ENCODE results near the gene TSPAN10. TPM values are rescaled to one million over a fixed set of nuclear protein-coding genes. Genes with fewer than 3 reads are reported as not detected.
A peak's percentile ranks its signal among the peaks of the same experiment; 100 is the strongest.

The TSPAN10 gene
- total and polyA plus RNA-seq, 2 of the 8 experiments (the other 6 are each of a cell fraction or from before 2014, with no cell fraction given), result 0.99 to 1.1 TPM

DNA sequence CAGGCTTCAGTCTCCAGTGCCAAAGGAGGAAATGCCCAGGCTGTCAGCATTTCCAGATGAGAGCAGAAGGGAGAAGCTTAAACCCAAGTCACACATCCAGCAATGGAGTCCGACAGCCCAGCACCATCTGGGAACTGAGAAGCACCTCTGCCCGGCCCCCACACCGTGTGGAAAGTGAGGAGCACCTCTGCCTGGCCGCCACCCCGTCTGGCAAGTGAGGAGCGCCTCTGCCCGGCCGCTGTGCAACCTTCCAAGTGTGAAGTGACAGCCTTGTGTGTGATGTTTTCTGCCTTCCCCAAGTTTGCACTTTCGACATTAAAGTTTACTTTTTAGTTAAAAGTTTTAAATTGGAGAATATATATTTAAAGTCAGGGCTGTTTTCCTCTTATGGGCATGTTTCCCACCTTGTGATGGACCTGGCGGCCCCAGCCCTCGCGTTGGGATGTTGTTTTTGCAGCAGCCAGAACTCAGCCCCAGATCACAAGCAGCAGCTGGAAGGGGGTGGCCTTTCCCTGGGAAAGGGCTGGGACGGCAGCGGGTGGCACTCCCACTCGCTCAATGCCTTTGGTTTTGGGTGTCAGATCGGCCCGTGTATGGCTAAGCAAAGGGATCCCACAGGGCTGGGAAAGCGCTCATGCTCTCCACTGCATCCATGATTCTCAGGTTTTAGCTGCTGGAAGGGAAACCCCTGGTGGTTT, 36.7 kb downstream of the TSPAN10 start:
- Histone ChIP-seq H4K5ac (ENCODE audit: insufficient read length, low read depth, low read length) (no peak overlapping the region), H2BK12ac (ENCODE audit: low read depth, low read length) (no peak overlapping the region), H3K4me3 (ENCODE audit: extremely low read depth in 1 of 4, insufficient read depth in 2 of 4, low read depth in 3 of 4, low read length in 4 of 4) (no peak overlapping the region), H3K27ac (ENCODE audit: low read depth, low read length) (no peak overlapping the region), H4K91ac (replicated peaks; ENCODE audit: insufficient read length, low read length) (no peak overlapping the region), H3K14ac (ENCODE audit: insufficient read length) (no peak overlapping the region), H2BK15ac (ENCODE audit: low read length) (no peak overlapping the region), H3K4me2 (ENCODE audit: insufficient read depth in 1 of 2, low read depth in 2 of 2, low read length in 2 of 2) (no peak overlapping the region), H4K8ac (ENCODE audit: extremely low read depth, insufficient read depth, low read length) (no peak overlapping the region), H2BK5ac (ENCODE audit: low read depth, low read length) (no peak overlapping the region), H3K4me1 (replicated peaks in 1 of 4; ENCODE audit: control insufficient read depth in 3 of 4, insufficient read depth in 4 of 4, low read length in 3 of 4) (no peaks in the 10 kb centered on the region), H4K20me1 (replicated peaks in 1 of 2; ENCODE audit: control insufficient read depth in 1 of 2, insufficient read depth in 2 of 2, low read length in 2 of 2) (peaks cover 10 to 23% of the 10 kb centered on the region in 2 experiments), H3K9me3 (ENCODE audit: insufficient read depth in 2 of 2, low read depth in 1 of 2, low read length in 1 of 2) (no peaks in the 10 kb centered on the region), H2BK120ac (replicated peaks; ENCODE audit: low read depth, low read length) (no peak overlapping the region), H3K9ac (replicated peaks in 1 of 4; ENCODE audit: extremely low read depth in 1 of 4, low read depth in 3 of 4, low read length in 3 of 4) (no peak overlapping the region), H3K23ac (ENCODE audit: insufficient read length) (no peak overlapping the region), H3K56ac (replicated peaks; ENCODE audit: insufficient read length, low read depth, low read length) (no peak overlapping the region), H2BK20ac (ENCODE audit: low read length) (no peak overlapping the region), H2AK5ac (ENCODE audit: low read depth, low read length) (no peak overlapping the region), H3K18ac (ENCODE audit: extremely low read depth, low read length) (no peak overlapping the region), H3K23me2 (ENCODE audit: low read depth, low read length) (no peaks in the 10 kb centered on the region), H2AFZ (ENCODE audit: low read length) (no peak overlapping the region), H3K79me2 (ENCODE audit: control insufficient read depth in 1 of 2, insufficient read depth in 2 of 2, low read length in 2 of 2) (peaks cover 0 to 9% of the 10 kb centered on the region in 2 experiments; a peak in 1 of 4 replicates), H3K27me3 (replicated peaks in 1 of 4; ENCODE audit: control insufficient read depth in 3 of 4, extremely low read depth in 1 of 4, insufficient read depth in 3 of 4, low read length in 3 of 4) (no peaks in the 10 kb centered on the region), H3K36me3 (ENCODE audit: control insufficient read depth in 2 of 4, insufficient read depth in 4 of 4, low read length in 3 of 4) (peaks cover 26 to 53% (median 48%) of the 10 kb centered on the region in 4 experiments), H3K4ac (replicated peaks; ENCODE audit: insufficient read length, low read depth, low read length) (no peak overlapping the region), H3K79me1 (ENCODE audit: low read depth, low read length) (no peaks in the 10 kb centered on the region; the same call in 1 of the 2 replicates)
- FAIRE-seq, result no peak
- DNase-seq (ENCODE audit: low read depth in 1 of 2, low spot score in 2 of 2), result no peak
- ChIA-PET POLR2A (ENCODE audit: partially characterized antibody) (interaction anchor here (0.6 to 28.4 kb wide), 8 partner anchors 8 to 53 kb away, joined by 4 to 436 read pairs (median 5); partner anchors contain the start of genes ARL16, HGS, MRPL12 and SLC25A10), CTCF (ENCODE audit: partially characterized antibody) (interaction anchor here (0.6 kb wide), 1 partner anchor 950 kb away, joined by 3 read pairs; no protein-coding TSS in a partner anchor)
- no peak for TF ChIP-seq KDM4A (IDR thresholded peaks at IDR 0.05; ENCODE audit: low read depth, low read length, severe bottlenecking)
- TF ChIP-seq, protein P1, sequence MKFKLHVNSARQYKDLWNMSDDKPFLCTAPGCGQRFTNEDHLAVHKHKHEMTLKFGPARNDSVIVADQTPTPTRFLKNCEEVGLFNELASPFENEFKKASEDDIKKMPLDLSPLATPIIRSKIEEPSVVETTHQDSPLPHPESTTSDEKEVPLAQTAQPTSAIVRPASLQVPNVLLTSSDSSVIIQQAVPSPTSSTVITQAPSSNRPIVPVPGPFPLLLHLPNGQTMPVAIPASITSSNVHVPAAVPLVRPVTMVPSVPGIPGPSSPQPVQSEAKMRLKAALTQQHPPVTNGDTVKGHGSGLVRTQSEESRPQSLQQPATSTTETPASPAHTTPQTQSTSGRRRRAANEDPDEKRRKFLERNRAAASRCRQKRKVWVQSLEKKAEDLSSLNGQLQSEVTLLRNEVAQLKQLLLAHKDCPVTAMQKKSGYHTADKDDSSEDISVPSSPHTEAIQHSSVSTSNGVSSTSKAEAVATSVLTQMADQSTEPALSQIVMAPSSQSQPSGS (IDR thresholded peaks at IDR 0.05; ENCODE audit: low read length), result no peak
- TF ChIP-seq POLR2A (IDR thresholded peaks at IDR 0.05; ENCODE audit: control extremely low read depth in 1 of 2, low read depth in 2 of 2, low read length in 2 of 2), result peak in 1 of 2 experiments; percentile 23; a peak in 1 of 3 replicates
- 96% methylated on average over 18 of the region's 18 CpGs; no CpG with 5 or more reads in 1 of the 2 experiments for WGBS, 2 experiments (ENCODE audit: extremely low coverage in 1 of 2, insufficient coverage in 1 of 2, insufficient read length in 1 of 2, insufficient replicate concordance in 2 of 2, low coverage in 1 of 2, low lambda C conversion rate in 2 of 2, missing lambda C conversion rate in 1 of 2)

Data from H1 (cell line).